IMR-90 (cell line): ENCODE data around the gene SLC35G1. TPM values are rescaled to one million over a fixed set of nuclear protein-coding genes. Genes with fewer than 3 reads are reported as not detected.

Experiments
- ATAC-seq: fragments of 200-7000 bp; cut with Tn5 transposase; 2 replicates; pipeline ENCODE4 v1.9.1; 2020; ENCODE audit warnings: low read depth, mild to moderate bottlenecking, moderate library complexity
- BruUV-seq: library from RNA; stranded (reverse); fragments of 400-500 nt; replicated peaks from 2 replicates; lab custom pipeline; 2021; lab: Mats Ljungman, UMichigan
- CTCF ChIA-PET: fragments of 300-600 bp; formaldehyde crosslinking; extraction: SDS; loops from one replicate; lab custom pipeline; 2021; ENCODE audit warnings: antibody characterized with exemption; lab: Yijun Ruan, JAX
- POLR2A ChIA-PET: fragments of 300-600 bp; sonication (Branson Sonifier 250); formaldehyde crosslinking; loops from one replicate; lab custom pipeline; 2022; ENCODE audit warnings: antibody characterized with exemption; ENCODE audit not compliant: unreplicated experiment; lab: Charles Lee
- DNase-seq: peaks from one replicate; pipeline ENCODE4 v3.0.0; 2013
- H2AFZ ChIP-seq: replicated peaks from 2 replicates; pipeline ENCODE3; 2013; ENCODE audit warnings: low read length, mild to moderate bottlenecking; ENCODE audit not compliant: poor library complexity
- H2AK5ac ChIP-seq: 2 replicates; pipeline ENCODE4 v1.6.1; 2013; ENCODE audit warnings: low read depth, low read length, inconsistent platforms
- H2AK9ac ChIP-seq: replicated peaks from 2 replicates; pipeline ENCODE3; 2013; ENCODE audit warnings: mild to moderate bottlenecking, low read depth, low read length, moderate library complexity; ENCODE audit not compliant: poor library complexity
- H2BK120ac ChIP-seq: 2 replicates; pipeline ENCODE4 v1.6.1; 2013; ENCODE audit warnings: low read depth, low read length, inconsistent platforms
- H2BK15ac ChIP-seq: 3 replicates; pipeline ENCODE4 v1.6.1; 2013; ENCODE audit warnings: low read depth, low read length, inconsistent platforms
- H2BK20ac ChIP-seq: 2 replicates; pipeline ENCODE4 v1.6.1; 2013; ENCODE audit warnings: low read depth, mild to moderate bottlenecking, inconsistent platforms, low read length, moderate library complexity
- H2BK5ac ChIP-seq: 2 replicates; pipeline ENCODE4 v1.6.1; 2013; ENCODE audit warnings: mild to moderate bottlenecking, low read depth, low read length, inconsistent platforms; ENCODE audit not compliant: poor library complexity, severe bottlenecking
- H3K14ac ChIP-seq: replicated peaks from 2 replicates; pipeline ENCODE4 v1.6.1; 2013; ENCODE audit warnings: low read depth, low read length, inconsistent platforms
- H3K18ac ChIP-seq: 2 replicates; pipeline ENCODE4 v1.6.1; 2013; ENCODE audit warnings: low read depth, low read length, control low read depth
- H3K23ac ChIP-seq: 2 replicates; pipeline ENCODE4 v1.6.1; 2013; ENCODE audit warnings: low read depth, low read length, inconsistent platforms
- H3K27ac ChIP-seq: 2 replicates; pipeline ENCODE4 v1.5.1; 2013; ENCODE audit warnings: mild to moderate bottlenecking, control low read depth, low read length; ENCODE audit not compliant: insufficient read depth
- H3K27me3 ChIP-seq: 2 replicates; pipeline ENCODE4 v1.6.1; 2013; ENCODE audit warnings: low read length; ENCODE audit not compliant: control insufficient read depth, insufficient read depth
- H3K36me3 ChIP-seq: 2 replicates; pipeline ENCODE4 v1.6.1; 2013; ENCODE audit warnings: low read length, mixed read lengths; ENCODE audit not compliant: control insufficient read depth, insufficient read depth
- H3K4ac ChIP-seq: 2 replicates; pipeline ENCODE4 v1.6.1; 2013; ENCODE audit warnings: low read depth, low read length, inconsistent platforms
- H3K4me1 ChIP-seq: 2 replicates; pipeline ENCODE4 v1.6.1; 2013; ENCODE audit warnings: low read length, mixed read lengths; ENCODE audit not compliant: control insufficient read depth, insufficient read depth
- H3K4me2 ChIP-seq: 2 replicates; pipeline ENCODE4 v1.6.1; 2013; ENCODE audit warnings: low read depth, mild to moderate bottlenecking, control low read depth, low read length, moderate library complexity
- H3K4me3 ChIP-seq: 2 replicates; pipeline ENCODE4 v1.5.1; 2013; ENCODE audit warnings: low read depth, mild to moderate bottlenecking, control low read depth, low read length, moderate library complexity; ENCODE audit not compliant: insufficient read depth
- H3K56ac ChIP-seq: 2 replicates; pipeline ENCODE4 v1.6.1; 2013; ENCODE audit warnings: low read length, inconsistent platforms; ENCODE audit not compliant: insufficient read depth; ENCODE audit errors: extremely low read depth
- H3K79me1 ChIP-seq, 2 experiments: 2 replicates each; pipeline ENCODE4 v1.6.1; 2013; ENCODE audit warnings: low read length in 2 of 2, inconsistent platforms in 1 of 2, low read depth in 1 of 2
- H3K9ac ChIP-seq: 2 replicates; pipeline ENCODE4 v1.6.1; 2013; ENCODE audit warnings: low read depth, low read length, control low read depth
- H3K9me1 ChIP-seq: 2 replicates; pipeline ENCODE4 v1.6.1; 2013; ENCODE audit warnings: low read length, inconsistent platforms; ENCODE audit not compliant: insufficient read depth
- H3K9me3 ChIP-seq: 2 replicates; pipeline ENCODE4 v1.6.1; 2013; ENCODE audit warnings: low read length; ENCODE audit not compliant: control insufficient read depth, insufficient read depth
- H4K20me1 ChIP-seq: 2 replicates; pipeline ENCODE4 v1.6.1; 2013; ENCODE audit warnings: low read length, inconsistent platforms; ENCODE audit not compliant: insufficient read depth
- H4K5ac ChIP-seq: 2 replicates; pipeline ENCODE4 v1.6.1; 2013; ENCODE audit warnings: mild to moderate bottlenecking, low read depth, low read length, control low read depth
- H4K8ac ChIP-seq, 2 experiments: 2 replicates each; pipeline ENCODE4 v1.6.1; 2013; ENCODE audit warnings: low read depth in 2 of 2, low read length in 2 of 2, control low read depth in 1 of 2, inconsistent platforms in 1 of 2
- H4K91ac ChIP-seq: 2 replicates; pipeline ENCODE4 v1.6.1; 2013; ENCODE audit warnings: low read depth, low read length, inconsistent platforms; ENCODE audit not compliant: insufficient read depth
- CHD1 ChIP-seq: IDR thresholded peaks from 2 replicates; pipeline ENCODE4 v1.6.1; 2012; ENCODE audit warnings: low read depth, low read length, improper control_type of control experiment
- MXI1 ChIP-seq: IDR thresholded peaks from 2 replicates; pipeline ENCODE4 v1.6.1; 2012; ENCODE audit warnings: low read depth, mild to moderate bottlenecking, low read length, moderate library complexity, borderline replicate concordance
- NFE2L2 ChIP-seq: fragments of 150-350 bp; IDR thresholded peaks from 2 replicates; pipeline ENCODE4 v1.6.1; 2016; ENCODE audit warnings: low read depth, mild to moderate bottlenecking, low read length
- RAD21 ChIP-seq: IDR thresholded peaks from 2 replicates; pipeline ENCODE4 v1.6.1; 2012; ENCODE audit warnings: low read length, improper control_type of control experiment
- WGBS, 2 experiments: methylation state at CpG; one replicate each; pipeline versions ENCODE4 v1.1.5 to v1.1.7; 2013; ENCODE audit warnings: missing lambda C conversion rate in 2 of 2; ENCODE audit not compliant: insufficient read length in 1 of 2; ENCODE audit errors: extremely low coverage in 2 of 2; 5-methylcytosine and 5-hydroxymethylcytosine counted together
- dilution Hi-C: fragments of 300-500 bp; cut with HindIII; formaldehyde crosslinking; loops from one replicate; pipeline ENCODE4 v1.14.3; 2018; ENCODE audit warnings: low sequenced_read_pairs; ENCODE audit not compliant: unreplicated experiment
- in situ Hi-C: fragments of 300-500 bp; cut with MboI; formaldehyde crosslinking; loops from 3 replicates; pipeline ENCODE4 v1.14.3; 2019; ENCODE audit warnings: low sequenced_read_pairs, inconsistent platforms, mixed read lengths
- intact Hi-C: fragments of 100-400 bp; cut with micrococcal nuclease; formaldehyde crosslinking; loops from 2 replicates; pipeline ENCODE4 v1.10.0; 2022
- polyA plus RNA-seq, 3 experiments: library from polyadenylated mRNA; depleted of rRNA; stranded (reverse); fragments of >200 nt; gene quantifications; 2 replicates each; pipeline ENCODE4 v1.2.3, GENCODE V29; 2012; ENCODE audit warnings: low replicate concordance in 1 of 3
- total RNA-seq: library from RNA; depleted of rRNA; stranded (reverse); fragments of >200 nt; gene quantifications from 2 replicates; pipeline ENCODE4 v1.2.3, GENCODE V29; 2012
- TF ChIP-seq, protein P1 (sequence below): fragments of 150-350 bp; IDR thresholded peaks from 2 replicates; pipeline ENCODE4 v1.6.1; 2016; ENCODE audit warnings: low read depth, mild to moderate bottlenecking, low read length, moderate library complexity, borderline replicate concordance

Gene SLC35G1
- total and polyA plus RNA-seq, 2 of the 4 experiments (the other 2 are of a cell fraction): 2.7 to 3.7 TPM

DNA sequence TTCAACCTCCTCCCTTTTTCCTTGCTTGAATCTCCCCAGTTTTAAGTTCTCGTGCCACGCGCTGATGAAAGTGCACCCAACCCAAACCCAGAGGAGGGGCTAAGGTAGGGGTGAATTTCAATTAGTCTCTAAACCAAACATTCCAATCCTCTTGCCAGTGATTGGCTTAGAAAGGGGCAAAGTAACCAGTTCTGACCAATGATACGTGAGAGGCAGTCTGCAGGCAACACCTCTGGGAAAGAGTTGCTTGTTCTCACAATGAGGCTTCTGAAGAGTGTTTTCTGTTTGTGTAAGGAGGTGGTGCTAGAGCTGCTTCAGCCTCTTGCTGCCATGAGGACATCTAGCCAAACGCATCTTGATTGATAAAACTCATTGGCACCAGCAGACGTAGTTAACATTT is 21.8 kb downstream of the SLC35G1 start:
- Histone ChIP-seq H3K4me3 (no peak overlapping the region), H3K36me3 (peaks cover 2% of the 10 kb centered on the region; the same call in 1 of the 2 replicates), H2AK9ac (no peak overlapping the region), H2BK5ac (no peak overlapping the region), H4K91ac (no peak overlapping the region), H3K4me1 (no peaks in the 10 kb centered on the region; the same call in 1 of the 2 replicates), H2AK5ac (no peak overlapping the region), H2BK120ac (no peak overlapping the region), H3K14ac (no peak overlapping the region), H2BK20ac (no peak overlapping the region), H4K5ac (no peak overlapping the region), H3K9ac (no peak overlapping the region), H2AFZ (no peak overlapping the region), H3K79me1 (no peaks in the 10 kb centered on the region), H3K27me3 (no peaks in the 10 kb centered on the region), H3K18ac (no peak overlapping the region), H3K9me1 (no peaks in the 10 kb centered on the region), H3K23ac (no peak overlapping the region), H4K8ac (no peak overlapping the region), H3K9me3 (no peaks in the 10 kb centered on the region), H3K4ac (no peak overlapping the region), H4K20me1 (no peaks in the 10 kb centered on the region), H3K56ac (no peak overlapping the region), H3K27ac (no peak overlapping the region), H2BK15ac (no peak overlapping the region), H3K4me2 (no peak overlapping the region)
- ATAC-seq (no peak), DNase-seq (no peak)
- no TSS peak for BruUV-seq
- dilution Hi-C loops: no loop called here
- CTCF ChIA-PET: interaction anchor here (1.3 to 3.0 kb wide), 4 partner anchors 12 to 528 kb away, joined by 3 to 20 read pairs (median 6); no protein-coding TSS in a partner anchor
- POLR2A ChIA-PET: no interaction called here
- TF ChIP-seq CHD1 (no peak), RAD21 (no peak), NFE2L2 (no peak), MXI1 (no peak)
- TF ChIP-seq, protein P1, sequence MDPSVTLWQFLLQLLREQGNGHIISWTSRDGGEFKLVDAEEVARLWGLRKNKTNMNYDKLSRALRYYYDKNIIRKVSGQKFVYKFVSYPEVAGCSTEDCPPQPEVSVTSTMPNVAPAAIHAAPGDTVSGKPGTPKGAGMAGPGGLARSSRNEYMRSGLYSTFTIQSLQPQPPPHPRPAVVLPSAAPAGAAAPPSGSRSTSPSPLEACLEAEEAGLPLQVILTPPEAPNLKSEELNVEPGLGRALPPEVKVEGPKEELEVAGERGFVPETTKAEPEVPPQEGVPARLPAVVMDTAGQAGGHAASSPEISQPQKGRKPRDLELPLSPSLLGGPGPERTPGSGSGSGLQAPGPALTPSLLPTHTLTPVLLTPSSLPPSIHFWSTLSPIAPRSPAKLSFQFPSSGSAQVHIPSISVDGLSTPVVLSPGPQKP: no peak
- intact Hi-C loops: loop anchor here (5.0 to 10.0 kb wide), 2 partner anchors 162 to 309 kb away; no protein-coding TSS in a partner anchor
- WGBS, 2 experiments: no CpG with 5 or more reads among the region's 6 CpGs
- in situ Hi-C loops: loop anchor here (5.0 to 25.0 kb wide), 2 partner anchors 407 to 522 kb away; no protein-coding TSS in a partner anchor
